ENCODE measurements around the gene KLF9.

GRCh38 chr9:70398145-70398556 is 16.3 kb downstream of the KLF9 start:
- no peak for TF ChIP-seq CTCF (IDR thresholded peaks at IDR 0.05)
- TF ChIP-seq ZFX (IDR thresholded peaks at IDR 0.05; ENCODE audit: borderline replicate concordance) = no peak
